SK-N-SH treated with all-trans-retinoic acid at 6 μM for 48 hours (cell line): Measurements from ENCODE around the gene FHOD3.

Experiments used
- ATAC-seq: fragments of 200-7000 bp; cut with Tn5 transposase; 3 replicates; pipeline ENCODE4 v1.9.1; 2020; ENCODE audit warnings: mild to moderate bottlenecking, moderate library complexity
- ARNTL ChIP-seq: fragments of 450-650 bp; formaldehyde crosslinking; IDR thresholded peaks from 2 replicates; pipeline ENCODE4 v1.5.0; 2020; ENCODE audit warnings: low read depth, mild to moderate bottlenecking, moderate library complexity, borderline replicate concordance
- BACH2 ChIP-seq: fragments of 250-450 bp; sonication (Bioruptor Pico); IDR thresholded peaks from 2 replicates; pipeline ENCODE4 v1.9.0; 2021; ENCODE audit warnings: mild to moderate bottlenecking, borderline replicate concordance
- ESRRG ChIP-seq: fragments of 250-450 bp; sonication (Bioruptor Pico); IDR thresholded peaks from 2 replicates; pipeline ENCODE4 v1.6.1; 2021; ENCODE audit warnings: mild to moderate bottlenecking
- GLIS3 ChIP-seq: fragments of 250-450 bp; sonication (Bioruptor Pico); IDR thresholded peaks from 2 replicates; pipeline ENCODE4 v1.5.0; 2020; ENCODE audit warnings: mild to moderate bottlenecking, moderate library complexity
- ISL1 ChIP-seq: fragments of 250-450 bp; sonication (Bioruptor Pico); IDR thresholded peaks from 2 replicates; pipeline ENCODE4 v2.1.2; 2022; ENCODE audit warnings: mild to moderate bottlenecking, moderate library complexity
- OSR1 ChIP-seq: fragments of 250-450 bp; sonication (Bioruptor Pico); IDR thresholded peaks from 2 replicates; pipeline ENCODE4 v1.8.0; 2022; ENCODE audit warnings: moderate library complexity, mild to moderate bottlenecking, inconsistent platforms
- PPARA ChIP-seq: fragments of 250-450 bp; sonication (Bioruptor Pico); IDR thresholded peaks from 2 replicates; pipeline ENCODE4 v1.5.0; 2020; ENCODE audit warnings: mild to moderate bottlenecking, borderline replicate concordance
- SNAI2 ChIP-seq: fragments of 250-450 bp; sonication (Bioruptor Pico); IDR thresholded peaks from 2 replicates; pipeline ENCODE4 v1.5.0; 2020; ENCODE audit warnings: mild to moderate bottlenecking, moderate library complexity
- TCF4 ChIP-seq: fragments of 250-450 bp; sonication (Bioruptor Pico); IDR thresholded peaks from 2 replicates; pipeline ENCODE4 v1.8.0; 2021; ENCODE audit warnings: mild to moderate bottlenecking, moderate library complexity, borderline replicate concordance
- TOX ChIP-seq: fragments of 250-450 bp; sonication (Bioruptor Pico); IDR thresholded peaks from 2 replicates; pipeline ENCODE4 v1.8.0; 2021; ENCODE audit warnings: mild to moderate bottlenecking, moderate library complexity, borderline replicate concordance
- ZC3H10 ChIP-seq: fragments of 250-450 bp; sonication (Bioruptor Pico); IDR thresholded peaks from 2 replicates; pipeline ENCODE4 v1.5.1; 2021; ENCODE audit warnings: mild to moderate bottlenecking, moderate library complexity
- ZFP30 ChIP-seq: fragments of 450-650 bp; formaldehyde crosslinking; IDR thresholded peaks from 2 replicates; pipeline ENCODE4 v1.5.0; 2022; ENCODE audit warnings: mild to moderate bottlenecking, moderate library complexity
- ZNF565 ChIP-seq: fragments of 450-650 bp; formaldehyde crosslinking; conservative IDR thresholded peaks from 2 replicates; pipeline ENCODE4 v1.5.0; 2020; ENCODE audit warnings: low read depth, mild to moderate bottlenecking, moderate library complexity
- ZNF70 ChIP-seq: fragments of 450-650 bp; formaldehyde crosslinking; IDR thresholded peaks from 2 replicates; pipeline ENCODE4 v1.5.0; 2020; ENCODE audit warnings: mild to moderate bottlenecking, moderate library complexity
- ZNF8 ChIP-seq: fragments of 450-650 bp; formaldehyde crosslinking; IDR thresholded peaks from 2 replicates; pipeline ENCODE4 v1.5.0; 2020; ENCODE audit warnings: mild to moderate bottlenecking, moderate library complexity
- TF ChIP-seq, protein P1 (sequence below): fragments of 250-450 bp; sonication (Bioruptor Pico); IDR thresholded peaks from 2 replicates; pipeline ENCODE4 v1.8.0; 2021; ENCODE audit warnings: low read depth, mild to moderate bottlenecking, moderate library complexity, borderline replicate concordance
- TF ChIP-seq, protein P2 (sequence below): fragments of 250-450 bp; sonication (Bioruptor Pico); IDR thresholded peaks from 2 replicates; pipeline ENCODE4 v1.5.1; 2020; ENCODE audit warnings: low read depth, mild to moderate bottlenecking, moderate library complexity
- TF ChIP-seq, protein P3 (sequence below): fragments of 250-450 bp; sonication (Bioruptor Pico); IDR thresholded peaks from 2 replicates; pipeline ENCODE4 v1.5.0; 2020; ENCODE audit warnings: mild to moderate bottlenecking, moderate library complexity
- TF ChIP-seq, protein P4 (sequence below): fragments of 250-450 bp; sonication (Bioruptor Pico); IDR thresholded peaks from 2 replicates; pipeline ENCODE4 v1.8.0; 2020; ENCODE audit warnings: mild to moderate bottlenecking, moderate library complexity, borderline replicate concordance
- TF ChIP-seq, protein P5 (sequence below): fragments of 250-450 bp; sonication (Bioruptor Pico); IDR thresholded peaks from 2 replicates; pipeline ENCODE4 v1.5.1; 2021; ENCODE audit warnings: mild to moderate bottlenecking, moderate library complexity

FHOD3 gene

GRCh38 chr18:36648803-36649202 is 351.3 kb downstream of the FHOD3 start:
- no peak for ATAC-seq
- TF ChIP-seq ZNF70 (CRISPR knock-in tag) = no peak
- TF ChIP-seq, protein P1, sequence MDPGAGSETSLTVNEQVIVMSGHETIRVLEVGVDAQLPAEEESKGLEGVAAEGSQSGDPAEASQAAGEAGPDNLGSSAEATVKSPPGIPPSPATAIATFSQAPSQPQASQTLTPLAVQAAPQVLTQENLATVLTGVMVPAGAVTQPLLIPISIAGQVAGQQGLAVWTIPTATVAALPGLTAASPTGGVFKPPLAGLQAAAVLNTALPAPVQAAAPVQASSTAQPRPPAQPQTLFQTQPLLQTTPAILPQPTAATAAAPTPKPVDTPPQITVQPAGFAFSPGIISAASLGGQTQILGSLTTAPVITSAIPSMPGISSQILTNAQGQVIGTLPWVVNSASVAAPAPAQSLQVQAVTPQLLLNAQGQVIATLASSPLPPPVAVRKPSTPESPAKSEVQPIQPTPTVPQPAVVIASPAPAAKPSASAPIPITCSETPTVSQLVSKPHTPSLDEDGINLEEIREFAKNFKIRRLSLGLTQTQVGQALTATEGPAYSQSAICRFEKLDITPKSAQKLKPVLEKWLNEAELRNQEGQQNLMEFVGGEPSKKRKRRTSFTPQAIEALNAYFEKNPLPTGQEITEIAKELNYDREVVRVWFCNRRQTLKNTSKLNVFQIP = no peak
- TF ChIP-seq ARNTL = no peak
- TF ChIP-seq, protein P2, sequence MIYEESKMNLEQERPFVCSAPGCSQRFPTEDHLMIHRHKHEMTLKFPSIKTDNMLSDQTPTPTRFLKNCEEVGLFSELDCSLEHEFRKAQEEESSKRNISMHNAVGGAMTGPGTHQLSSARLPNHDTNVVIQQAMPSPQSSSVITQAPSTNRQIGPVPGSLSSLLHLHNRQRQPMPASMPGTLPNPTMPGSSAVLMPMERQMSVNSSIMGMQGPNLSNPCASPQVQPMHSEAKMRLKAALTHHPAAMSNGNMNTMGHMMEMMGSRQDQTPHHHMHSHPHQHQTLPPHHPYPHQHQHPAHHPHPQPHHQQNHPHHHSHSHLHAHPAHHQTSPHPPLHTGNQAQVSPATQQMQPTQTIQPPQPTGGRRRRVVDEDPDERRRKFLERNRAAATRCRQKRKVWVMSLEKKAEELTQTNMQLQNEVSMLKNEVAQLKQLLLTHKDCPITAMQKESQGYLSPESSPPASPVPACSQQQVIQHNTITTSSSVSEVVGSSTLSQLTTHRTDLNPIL (CRISPR knock-in tag) = no peak
- no peak for TF ChIP-seq ZNF565 (CRISPR knock-in tag)
- TF ChIP-seq TOX = no peak
- no peak for TF ChIP-seq BACH2 (CRISPR knock-in tag)
- TF ChIP-seq GLIS3 (CRISPR knock-in tag) = no peak
- TF ChIP-seq, protein P3, sequence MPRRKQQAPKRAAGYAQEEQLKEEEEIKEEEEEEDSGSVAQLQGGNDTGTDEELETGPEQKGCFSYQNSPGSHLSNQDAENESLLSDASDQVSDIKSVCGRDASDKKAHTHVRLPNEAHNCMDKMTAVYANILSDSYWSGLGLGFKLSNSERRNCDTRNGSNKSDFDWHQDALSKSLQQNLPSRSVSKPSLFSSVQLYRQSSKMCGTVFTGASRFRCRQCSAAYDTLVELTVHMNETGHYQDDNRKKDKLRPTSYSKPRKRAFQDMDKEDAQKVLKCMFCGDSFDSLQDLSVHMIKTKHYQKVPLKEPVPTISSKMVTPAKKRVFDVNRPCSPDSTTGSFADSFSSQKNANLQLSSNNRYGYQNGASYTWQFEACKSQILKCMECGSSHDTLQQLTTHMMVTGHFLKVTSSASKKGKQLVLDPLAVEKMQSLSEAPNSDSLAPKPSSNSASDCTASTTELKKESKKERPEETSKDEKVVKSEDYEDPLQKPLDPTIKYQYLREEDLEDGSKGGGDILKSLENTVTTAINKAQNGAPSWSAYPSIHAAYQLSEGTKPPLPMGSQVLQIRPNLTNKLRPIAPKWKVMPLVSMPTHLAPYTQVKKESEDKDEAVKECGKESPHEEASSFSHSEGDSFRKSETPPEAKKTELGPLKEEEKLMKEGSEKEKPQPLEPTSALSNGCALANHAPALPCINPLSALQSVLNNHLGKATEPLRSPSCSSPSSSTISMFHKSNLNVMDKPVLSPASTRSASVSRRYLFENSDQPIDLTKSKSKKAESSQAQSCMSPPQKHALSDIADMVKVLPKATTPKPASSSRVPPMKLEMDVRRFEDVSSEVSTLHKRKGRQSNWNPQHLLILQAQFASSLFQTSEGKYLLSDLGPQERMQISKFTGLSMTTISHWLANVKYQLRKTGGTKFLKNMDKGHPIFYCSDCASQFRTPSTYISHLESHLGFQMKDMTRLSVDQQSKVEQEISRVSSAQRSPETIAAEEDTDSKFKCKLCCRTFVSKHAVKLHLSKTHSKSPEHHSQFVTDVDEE (CRISPR knock-in tag) = no peak
- TF ChIP-seq SNAI2 (CRISPR knock-in tag) = no peak
- TF ChIP-seq ZFP30 (CRISPR knock-in tag) = no peak
- TF ChIP-seq ZNF8 (CRISPR knock-in tag) = no peak

DNA sequence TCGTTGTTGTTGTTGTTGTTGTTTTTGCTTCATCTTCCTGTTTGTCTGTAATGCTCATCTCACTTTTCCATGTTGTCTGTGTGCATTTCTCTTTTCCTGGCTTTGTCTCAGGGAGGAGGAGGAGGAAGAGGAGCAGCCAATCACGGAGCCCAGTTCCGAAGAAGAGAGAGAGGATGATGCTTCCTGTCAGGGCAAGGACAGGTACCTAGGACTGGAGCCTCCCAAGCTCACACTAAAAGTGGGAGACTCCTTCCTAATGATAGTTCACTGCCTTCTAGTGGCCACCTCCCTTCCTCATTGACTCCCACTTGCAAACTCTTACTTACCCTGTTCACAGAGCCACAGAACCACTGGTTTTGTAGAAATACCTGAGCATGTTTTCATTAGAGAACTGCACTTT is 351.7 kb downstream of the FHOD3 start:
- ATAC-seq = no peak
- no peak for TF ChIP-seq SNAI2 (CRISPR knock-in tag)
- TF ChIP-seq GLIS3 (CRISPR knock-in tag) = no peak
- no peak for TF ChIP-seq TCF4 (CRISPR knock-in tag)
- TF ChIP-seq, protein P4, sequence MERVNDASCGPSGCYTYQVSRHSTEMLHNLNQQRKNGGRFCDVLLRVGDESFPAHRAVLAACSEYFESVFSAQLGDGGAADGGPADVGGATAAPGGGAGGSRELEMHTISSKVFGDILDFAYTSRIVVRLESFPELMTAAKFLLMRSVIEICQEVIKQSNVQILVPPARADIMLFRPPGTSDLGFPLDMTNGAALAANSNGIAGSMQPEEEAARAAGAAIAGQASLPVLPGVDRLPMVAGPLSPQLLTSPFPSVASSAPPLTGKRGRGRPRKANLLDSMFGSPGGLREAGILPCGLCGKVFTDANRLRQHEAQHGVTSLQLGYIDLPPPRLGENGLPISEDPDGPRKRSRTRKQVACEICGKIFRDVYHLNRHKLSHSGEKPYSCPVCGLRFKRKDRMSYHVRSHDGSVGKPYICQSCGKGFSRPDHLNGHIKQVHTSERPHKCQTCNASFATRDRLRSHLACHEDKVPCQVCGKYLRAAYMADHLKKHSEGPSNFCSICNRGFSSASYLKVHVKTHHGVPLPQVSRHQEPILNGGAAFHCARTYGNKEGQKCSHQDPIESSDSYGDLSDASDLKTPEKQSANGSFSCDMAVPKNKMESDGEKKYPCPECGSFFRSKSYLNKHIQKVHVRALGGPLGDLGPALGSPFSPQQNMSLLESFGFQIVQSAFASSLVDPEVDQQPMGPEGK = no peak
- no peak for TF ChIP-seq OSR1
- TF ChIP-seq ISL1 (CRISPR knock-in tag) = no peak
- TF ChIP-seq ZFP30 (CRISPR knock-in tag) = no peak
- no peak for TF ChIP-seq TOX
- TF ChIP-seq ARNTL = no peak
- no peak for TF ChIP-seq BACH2 (CRISPR knock-in tag)

DNA sequence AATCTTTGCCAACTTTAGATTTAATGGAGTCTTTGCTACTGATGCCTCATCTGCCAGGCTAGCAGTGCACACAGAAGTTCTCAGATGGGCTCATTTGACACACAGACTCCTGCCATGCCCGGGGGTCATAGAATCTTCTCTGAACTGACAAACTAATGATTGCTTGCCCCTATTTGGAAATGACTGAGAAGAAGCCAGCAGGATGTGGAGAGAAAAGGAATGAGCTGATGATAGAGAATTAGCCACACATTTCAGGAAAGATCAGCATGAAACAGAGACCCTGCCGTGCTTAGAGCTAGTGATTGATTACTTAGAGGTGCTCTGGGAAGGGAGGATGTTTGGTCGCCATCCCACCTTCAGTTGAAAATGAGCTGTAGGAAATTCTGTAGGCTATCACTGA is 352.8 kb downstream of the FHOD3 start:
- ATAC-seq = no peak
- TF ChIP-seq ZC3H10 (CRISPR knock-in tag) (no peak), TOX (no peak)

DNA sequence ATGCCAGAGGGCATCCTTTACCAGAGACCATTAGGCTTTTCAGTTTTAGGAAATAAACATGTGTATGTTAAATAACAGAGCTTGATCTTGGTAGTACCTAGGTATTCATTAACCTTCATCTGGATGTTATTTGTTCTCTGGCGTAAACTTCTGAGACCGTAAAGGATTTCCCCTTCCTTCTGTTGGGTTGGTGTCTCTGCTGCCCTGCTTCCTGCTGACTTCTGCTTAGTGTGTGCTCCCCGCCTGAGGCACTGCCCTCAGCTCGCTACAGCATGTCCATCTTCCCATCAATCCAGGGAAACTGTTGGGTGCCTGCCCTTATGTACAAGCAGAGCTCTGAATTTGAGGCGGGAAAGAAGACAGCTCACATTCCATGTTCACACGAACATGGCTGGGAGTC is 353.4 kb downstream of the FHOD3 start:
- ATAC-seq = no peak
- TF ChIP-seq, protein P3 (CRISPR knock-in tag) = no peak
- TF ChIP-seq GLIS3 (CRISPR knock-in tag) (no peak), ARNTL (no peak), ESRRG (no peak), ZNF70 (CRISPR knock-in tag) (no peak), ZFP30 (CRISPR knock-in tag) (no peak), PPARA (CRISPR knock-in tag) (no peak), OSR1 (no peak), TCF4 (CRISPR knock-in tag) (no peak), SNAI2 (CRISPR knock-in tag) (no peak)
- TF ChIP-seq, protein P2 (CRISPR knock-in tag) = no peak
- TF ChIP-seq, protein P4 = no peak
- TF ChIP-seq, protein P5, sequence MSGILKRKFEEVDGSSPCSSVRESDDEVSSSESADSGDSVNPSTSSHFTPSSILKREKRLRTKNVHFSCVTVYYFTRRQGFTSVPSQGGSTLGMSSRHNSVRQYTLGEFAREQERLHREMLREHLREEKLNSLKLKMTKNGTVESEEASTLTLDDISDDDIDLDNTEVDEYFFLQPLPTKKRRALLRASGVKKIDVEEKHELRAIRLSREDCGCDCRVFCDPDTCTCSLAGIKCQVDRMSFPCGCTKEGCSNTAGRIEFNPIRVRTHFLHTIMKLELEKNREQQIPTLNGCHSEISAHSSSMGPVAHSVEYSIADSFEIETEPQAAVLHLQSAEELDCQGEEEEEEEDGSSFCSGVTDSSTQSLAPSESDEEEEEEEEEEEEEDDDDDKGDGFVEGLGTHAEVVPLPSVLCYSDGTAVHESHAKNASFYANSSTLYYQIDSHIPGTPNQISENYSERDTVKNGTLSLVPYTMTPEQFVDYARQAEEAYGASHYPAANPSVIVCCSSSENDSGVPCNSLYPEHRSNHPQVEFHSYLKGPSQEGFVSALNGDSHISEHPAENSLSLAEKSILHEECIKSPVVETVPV = no peak
